Adrenal gland (tissue), 12 donors: ENCODE results near the gene HSDL1. TPM values are rescaled to one million over a fixed set of nuclear protein-coding genes. Genes with fewer than 3 reads are reported as not detected.

Experiments
- DNase-seq, 7 donors: peaks; one replicate each; pipeline ENCODE4 v3.0.0-alpha.2; 2019 to 2020
- H3K27ac ChIP-seq, 5 donors: fragments of 200-600 bp; sonication (generic) in 4 of 5; 1 replicate in 3 of 5; 2 replicates in 2 of 5; pipeline versions ENCODE4 v1.5.1 to v1.8.0; 2016 to 2020; ENCODE audit warnings: mild to moderate bottlenecking in 1 of 5
- H3K27me3 ChIP-seq: fragments of 200-600 bp; 2 replicates; pipeline ENCODE4 v1.8.0; 2021
- H3K36me3 ChIP-seq, 2 donors: fragments of 200-600 bp; replicated peaks in 1 of 2; 1 replicate in 1 of 2; 2 replicates in 1 of 2; pipeline versions ENCODE4 v1.5.1 to v1.8.0; 2018 to 2022
- H3K4me1 ChIP-seq, 2 donors: fragments of 200-600 bp; replicated peaks in 1 of 2; 1 replicate in 1 of 2; 2 replicates in 1 of 2; pipeline versions ENCODE4 v1.5.1 to v1.8.0; 2018 to 2021
- H3K4me3 ChIP-seq, 4 donors: fragments of 200-600 bp; sonication (generic) in 3 of 4; one replicate each; pipeline ENCODE4 v1.5.1; 2016 to 2018
- H3K9me3 ChIP-seq, 3 donors: fragments of 200-600 bp; sonication (generic) in 1 of 3; replicated peaks in 1 of 3; 1 replicate in 2 of 3; 2 replicates in 1 of 3; pipeline versions ENCODE4 v1.5.1 to v1.8.0; 2016 to 2021
- CTCF ChIP-seq, 6 experiments: fragments of 450-650 bp in 4 of 6; fragments of 200-600 bp in 2 of 6; sonication (generic) in 1 of 6; IDR thresholded peaks; 1 replicate in 5 of 6; 2 replicates in 1 of 6; pipeline versions ENCODE4 v1.5.1 to v1.8.0; 2016 to 2021; ENCODE audit warnings: antibody characterized with exemption in 6 of 6, mild to moderate bottlenecking in 2 of 6, moderate library complexity in 1 of 6
- POLR2A ChIP-seq, 2 donors: fragments of 450-650 bp; IDR thresholded peaks; one replicate each; pipeline ENCODE4 v1.6.1; 2017; ENCODE audit warnings: antibody characterized with exemption in 2 of 2, mild to moderate bottlenecking in 2 of 2, moderate library complexity in 1 of 2
- WGBS, 4 donors: extraction: QIAGEN DNeasy Blood & Tissue Kit in 2 of 4; methylation state at CpG; one replicate each; pipeline versions ENCODE4 v1.1.5 to v1.1.7; 2013 to 2017; 5-methylcytosine and 5-hydroxymethylcytosine counted together
- intact Hi-C, 2 donors: fragments of 100-400 bp; cut with DNase I; formaldehyde crosslinking; loops; one replicate each; pipeline versions ENCODE4 v1.14.1 to v1.15.0; 2022 to 2023
- polyA plus RNA-seq, 3 donors: library from polyadenylated mRNA; stranded (reverse); fragments of 200-250 nt in 2 of 3; fragments of 350-450 nt in 1 of 3; fragmentation: Illumina TruSeq in 1 of 3; extraction: RNeasy Lipid Tissue Mini Kit (QIAGEN cat#74804) in 1 of 3; gene quantifications; one replicate each; pipeline ENCODE4 v1.2.3, GENCODE V29; 2013 to 2014
- total RNA-seq, 9 donors: library from RNA; depleted of rRNA in 4 of 9; stranded (reverse); fragments of >200 nt in 4 of 9; fragments of 120-200 nt in 1 of 9; fragmentation: NEBNext Ultra II Directional in 1 of 9; extraction: Animal tissue kit (Norgen Biotek cat#: 25700) in 1 of 9; gene quantifications; one replicate each; pipeline versions ENCODE4 v1.1.0 to v1.2.4, GENCODE V29; 2013 to 2023
- donor health status: healthy with polysubstance abuse.
- donor health status: Bipolar disorder and iron deficiency.
- donor health status: DM: yes; HTN: yes; CAD: no.
- donor health status: DM: no; HTN: no; CAD: no.
- donor health status: DM: no; HTN: no; CAD: no.
- donor health status: DM: yes; HTN: yes; CAD: no.

Gene HSDL1
- total and polyA plus RNA-seq, 12 donors = 18.8 to 122 (median 31.5) TPM

GRCh38 chr16:84178892-84179611 is 34.1 kb upstream of the HSDL1 start:
- Histone ChIP-seq H3K27ac (no peak overlapping the region), H3K4me1 (peaks cover 23 to 32% of the 10 kb centered on the region in 2 donors), H3K27me3 (no peaks in the 10 kb centered on the region), H3K9me3 (no peaks in the 10 kb centered on the region), H3K4me3 (no peak overlapping the region), H3K36me3 (peaks cover 0 to 53% of the 10 kb centered on the region in 2 donors)
- intact Hi-C loops = no loop called here
- no peak for TF ChIP-seq CTCF (IDR thresholded peaks at IDR 0.05)
- TF ChIP-seq POLR2A (IDR thresholded peaks at IDR 0.05) = no peak
- WGBS, 4 donors = 73 to 93% (median 91%) methylated on average over 4 to 28 of the region's 28 CpGs
- no peak for DNase-seq

- Histone ChIP-seq H3K27ac (peak overlapping the region in 4 of 5 donors; percentile 46 to 92 (median 74)), H3K27me3 (no peaks in the 10 kb centered on the region), H3K36me3 (peaks cover 0 to 53% of the 10 kb centered on the region in 2 donors), H3K4me1 (peaks cover 23 to 32% of the 10 kb centered on the region in 2 donors), H3K4me3 (no peak overlapping the region), H3K9me3 (no peaks in the 10 kb centered on the region)
- peak in 1 of 7 donors; percentile 13 for DNase-seq
- TF ChIP-seq POLR2A (IDR thresholded peaks at IDR 0.05) (no peak), CTCF (IDR thresholded peaks at IDR 0.05) (no peak)
- 78 to 92% (median 86%) methylated on average over 12 to 15 of the region's 15 CpGs for WGBS, 4 donors
- intact Hi-C loops = no loop called here
Observed at GRCh38 chr16:84178146-84178765, 33.3 kb upstream of the HSDL1 start.

- DNase-seq = peak in 2 of 7 donors; percentile 16 to 44
- 44 to 70% (median 62%) methylated on average over 6 to 9 of the region's 9 CpGs for WGBS, 4 donors
- peak overlapping the region in 4 of 5 donors; percentile 46 to 92 (median 74) for H3K27ac ChIP-seq
- no peaks in the 10 kb centered on the region for H3K27me3 ChIP-seq
- peaks cover 23 to 32% of the 10 kb centered on the region in 2 donors for H3K4me1 ChIP-seq
- no peak overlapping the region for H3K4me3 ChIP-seq
- intact Hi-C loops = no loop called here
- H3K9me3 ChIP-seq = no peaks in the 10 kb centered on the region
- peaks cover 0 to 47% of the 10 kb centered on the region in 2 donors for H3K36me3 ChIP-seq
- TF ChIP-seq POLR2A (IDR thresholded peaks at IDR 0.05) (no peak), CTCF (IDR thresholded peaks at IDR 0.05) (no peak)
Observed at GRCh38 chr16:84177741-84178073, 32.7 kb upstream of the HSDL1 start.

- no peaks in the 10 kb centered on the region for H3K9me3 ChIP-seq
- peak in 3 of 7 donors; percentile 38 to 57 (median 50) for DNase-seq
- no peaks in the 10 kb centered on the region for H3K27me3 ChIP-seq
- intact Hi-C loops = no loop called here
- no peak for TF ChIP-seq POLR2A (IDR thresholded peaks at IDR 0.05)
- no peak for TF ChIP-seq CTCF (IDR thresholded peaks at IDR 0.05)
- 32 to 44% (median 39%) methylated on average over 7 to 18 of the region's 18 CpGs for WGBS, 4 donors
- peak overlapping the region; percentile 1 to 92 (median 68) for H3K27ac ChIP-seq
- H3K4me1 ChIP-seq = peaks cover 23 to 32% of the 10 kb centered on the region in 2 donors
- H3K36me3 ChIP-seq = peaks cover 0 to 34% of the 10 kb centered on the region in 2 donors
- no peak overlapping the region for H3K4me3 ChIP-seq
Observed at GRCh38 chr16:84176192-84177053, 31.4 kb upstream of the HSDL1 start.
